ENCODE data around the gene UBE2G2.

Gene UBE2G2

GRCh38 chr21:44742418-44743153, 59.0 kb downstream of the UBE2G2 start:
- DNase-seq = no peak

- DNase-seq = no peak
These were observed 59.7 kb downstream of the UBE2G2 start for GRCh38 chr21:44741921-44742320.

GRCh38 chr21:44740742-44741141, 60.9 kb downstream of the UBE2G2 start:
- DNase-seq = no peak

GRCh38 chr21:44739316-44739715, 62.3 kb downstream of the UBE2G2 start:
- no peak for DNase-seq

GRCh38 chr21:44738621-44739020, 63.0 kb downstream of the UBE2G2 start:
- no peak for DNase-seq

- no peak for DNase-seq
These were observed 63.8 kb downstream of the UBE2G2 start for GRCh38 chr21:44737706-44738354.

GRCh38 chr21:44736291-44737004, 65.2 kb downstream of the UBE2G2 start:
- DNase-seq = no peak

- no peak for DNase-seq
These were observed 65.8 kb downstream of the UBE2G2 start for GRCh38 chr21:44735821-44736220.

GRCh38 chr21:44734841-44735240, 66.8 kb downstream of the UBE2G2 start:
- no peak for DNase-seq

- no peak for DNase-seq
These were observed 67.4 kb downstream of the UBE2G2 start for GRCh38 chr21:44734026-44734745.

- DNase-seq = no peak
These were observed 68.7 kb downstream of the UBE2G2 start for GRCh38 chr21:44732956-44733355.

- DNase-seq = no peak
These were observed 69.4 kb downstream of the UBE2G2 start for GRCh38 chr21:44732263-44732662.

GRCh38 chr21:44730951-44731579, 70.6 kb downstream of the UBE2G2 start:
- no peak for DNase-seq

GRCh38 chr21:44730028-44730395, 71.6 kb downstream of the UBE2G2 start:
- no peak for DNase-seq

GRCh38 chr21:44729336-44730027, 72.1 kb downstream of the UBE2G2 start:
- no peak for DNase-seq

- DNase-seq = no peak
These were observed 72.9 kb downstream of the UBE2G2 start for GRCh38 chr21:44728716-44729115.

GRCh38 chr21:44727757-44728156, 73.9 kb downstream of the UBE2G2 start:
- DNase-seq = no peak

- no peak for DNase-seq
These were observed 74.3 kb downstream of the UBE2G2 start for GRCh38 chr21:44727321-44727720.

- no peak for DNase-seq
These were observed 74.8 kb downstream of the UBE2G2 start for GRCh38 chr21:44726826-44727225.

GRCh38 chr21:44724926-44725325, 76.7 kb downstream of the UBE2G2 start:
- DNase-seq = no peak

GRCh38 chr21:44724196-44724595, 77.4 kb downstream of the UBE2G2 start:
- DNase-seq = no peak
